Suprapubic skin (tissue), 3 donors: ENCODE data around the gene AGAP1.

Experiments used
- EP300 ChIP-seq: sonication (generic); formaldehyde crosslinking; IDR thresholded peaks from one replicate; pipeline ENCODE4 v1.6.1; 2017; ENCODE audit warnings: antibody characterized with exemption
- TF ChIP-seq, protein P1 (sequence below), 2 donors: fragments of 200-600 bp in 1 of 2; fragments of 450-650 bp in 1 of 2; sonication (generic) in 1 of 2; IDR thresholded peaks; one replicate each; pipeline ENCODE4 v1.5.1; 2016 to 2019; ENCODE audit warnings: antibody characterized with exemption in 2 of 2, mild to moderate bottlenecking in 1 of 2, moderate library complexity in 1 of 2

DNA sequence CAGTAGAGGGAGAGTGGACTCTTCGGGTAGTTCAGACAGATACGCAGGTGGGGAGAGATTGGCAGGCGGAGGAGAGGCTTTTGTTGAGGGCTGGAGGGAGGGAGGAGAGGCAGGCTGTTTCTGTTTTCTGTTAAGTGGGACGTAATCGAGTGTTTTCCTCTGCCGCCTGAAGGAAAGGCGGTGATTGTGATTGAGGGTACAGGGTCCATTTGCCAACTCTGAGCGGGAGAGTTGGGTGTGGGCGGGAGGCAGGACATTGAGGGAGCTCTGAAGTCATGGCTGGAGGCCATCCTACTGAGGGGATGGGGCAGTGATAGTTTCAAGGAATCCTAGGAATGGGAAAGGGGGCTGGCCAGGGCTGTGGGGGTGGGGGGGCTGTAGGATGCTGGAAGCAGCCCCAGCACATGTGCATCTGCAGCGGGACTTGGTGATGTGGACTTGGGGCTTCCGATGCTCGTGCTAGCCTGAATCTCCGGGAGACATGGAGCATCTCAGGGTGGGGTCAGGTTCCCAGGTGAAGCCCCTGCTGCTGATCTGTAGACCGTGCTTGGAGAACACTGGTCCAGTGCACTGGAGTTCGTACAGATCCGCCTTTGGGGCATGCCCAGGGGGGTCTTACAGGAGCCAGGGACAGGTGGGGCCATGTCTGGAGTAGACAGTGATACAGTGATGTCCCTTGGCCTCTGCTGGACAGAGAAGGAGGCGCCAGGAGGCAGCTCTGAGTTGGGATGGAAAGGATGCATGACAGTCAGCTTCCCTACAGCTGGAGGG, 167.5 kb downstream of the AGAP1 start:
- no peak for TF ChIP-seq EP300
- TF ChIP-seq, protein P1, sequence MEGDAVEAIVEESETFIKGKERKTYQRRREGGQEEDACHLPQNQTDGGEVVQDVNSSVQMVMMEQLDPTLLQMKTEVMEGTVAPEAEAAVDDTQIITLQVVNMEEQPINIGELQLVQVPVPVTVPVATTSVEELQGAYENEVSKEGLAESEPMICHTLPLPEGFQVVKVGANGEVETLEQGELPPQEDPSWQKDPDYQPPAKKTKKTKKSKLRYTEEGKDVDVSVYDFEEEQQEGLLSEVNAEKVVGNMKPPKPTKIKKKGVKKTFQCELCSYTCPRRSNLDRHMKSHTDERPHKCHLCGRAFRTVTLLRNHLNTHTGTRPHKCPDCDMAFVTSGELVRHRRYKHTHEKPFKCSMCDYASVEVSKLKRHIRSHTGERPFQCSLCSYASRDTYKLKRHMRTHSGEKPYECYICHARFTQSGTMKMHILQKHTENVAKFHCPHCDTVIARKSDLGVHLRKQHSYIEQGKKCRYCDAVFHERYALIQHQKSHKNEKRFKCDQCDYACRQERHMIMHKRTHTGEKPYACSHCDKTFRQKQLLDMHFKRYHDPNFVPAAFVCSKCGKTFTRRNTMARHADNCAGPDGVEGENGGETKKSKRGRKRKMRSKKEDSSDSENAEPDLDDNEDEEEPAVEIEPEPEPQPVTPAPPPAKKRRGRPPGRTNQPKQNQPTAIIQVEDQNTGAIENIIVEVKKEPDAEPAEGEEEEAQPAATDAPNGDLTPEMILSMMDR (IDR thresholded peaks at IDR 0.05), result no peak
